Pancreas (tissue), 10 donors: Measurements from ENCODE around the gene RTCA. TPM values are rescaled to one million over a fixed set of nuclear protein-coding genes. Genes with fewer than 3 reads are reported as not detected.

Source experiments
- ATAC-seq, 4 donors: fragments of 200-7000 bp; cut with Tn5 transposase; one replicate each; pipeline versions ENCODE4 v1.8.0 to v1.9.1; 2020; ENCODE audit warnings: mild to moderate bottlenecking in 4 of 4, moderate library complexity in 4 of 4
- DNase-seq, 6 donors: peaks; one replicate each; pipeline ENCODE4 v3.0.0-alpha.2; 2020
- FAIRE-seq: peaks from 2 replicates; lab custom pipeline; 2012; peaks lifted over from hg19 to GRCh38; lab: Jason Lieb, UNC
- H3K27ac ChIP-seq, 4 donors: fragments of 200-600 bp; sonication (generic); 1 replicate in 3 of 4; 2 replicates in 1 of 4; pipeline versions ENCODE4 v1.5.0 to v1.8.0; 2020
- H3K27me3 ChIP-seq, 4 donors: fragments of 200-600 bp; one replicate each; pipeline ENCODE4 v1.8.0; 2021
- H3K36me3 ChIP-seq, 3 donors: fragments of 200-600 bp; sonication (generic) in 1 of 3; one replicate each; pipeline versions ENCODE4 v1.5.0 to v1.8.0; 2020 to 2021
- H3K4me1 ChIP-seq, 3 donors: fragments of 200-600 bp; one replicate each; pipeline ENCODE4 v1.8.0; 2021
- H3K4me3 ChIP-seq, 4 donors: fragments of 200-600 bp; sonication (generic) in 2 of 4; one replicate each; pipeline versions ENCODE4 v1.5.0 to v1.8.0; 2020 to 2021
- H3K9me3 ChIP-seq, 4 donors: fragments of 200-600 bp; one replicate each; pipeline ENCODE4 v1.8.0; 2021
- CTCF ChIP-seq, 4 donors: fragments of 200-600 bp; sonication (generic) in 3 of 4; IDR thresholded peaks; one replicate each; pipeline versions ENCODE4 v1.5.0 to v1.8.0; 2021; ENCODE audit warnings: antibody characterized with exemption in 4 of 4
- WGBS, 2 donors: extraction: QIAGEN DNeasy Blood & Tissue Kit; methylation state at CpG; one replicate each; pipeline ENCODE4 v1.1.7; 2013; 5-methylcytosine and 5-hydroxymethylcytosine counted together
- intact Hi-C, 3 donors: fragments of 100-400 bp; cut with DNase I; formaldehyde crosslinking; loops; one replicate each; pipeline versions ENCODE4 v1.11.1 to v1.14.2; 2022
- polyA plus RNA-seq, 2 donors: library from polyadenylated mRNA; stranded (reverse); fragments of 200-250 nt; gene quantifications; one replicate each; pipeline ENCODE4 v1.2.3, GENCODE V29; 2013
- total RNA-seq, 6 donors: library from RNA; stranded (reverse); fragmentation: NEBNext Ultra II Directional in 4 of 6; extraction: Animal tissue kit (Norgen Biotek cat#: 25700) in 4 of 6; gene quantifications; one replicate each; pipeline versions ENCODE4 v1.2.1 to v1.2.4, GENCODE V29; 2021 to 2023
- donor health status: healthy with polysubstance abuse.
- donor health status: DM: no; HTN: no; CAD: no; lungs with moderate emphysema.
- donor health status: DM: no; HTN: no; CAD: no.
- donor health status: control.
- donor health status: control.
- donor health status: Bipolar disorder and iron deficiency.
- donor health status: DM: yes; HTN: yes; CAD: no.
- donor health status: DM: no; HTN: no; CAD: no.
- donor health status: DM: no; HTN: no; CAD: no.
- donor health status: DM: yes; HTN: yes; CAD: no.

Gene RTCA
- 10 to 100 TPM; 14.7 to 21.9 (median 19.5) TPM for total RNA-seq
- polyA plus RNA-seq, result 10 to 100 TPM; 15.9 to 19.3 TPM

DNA sequence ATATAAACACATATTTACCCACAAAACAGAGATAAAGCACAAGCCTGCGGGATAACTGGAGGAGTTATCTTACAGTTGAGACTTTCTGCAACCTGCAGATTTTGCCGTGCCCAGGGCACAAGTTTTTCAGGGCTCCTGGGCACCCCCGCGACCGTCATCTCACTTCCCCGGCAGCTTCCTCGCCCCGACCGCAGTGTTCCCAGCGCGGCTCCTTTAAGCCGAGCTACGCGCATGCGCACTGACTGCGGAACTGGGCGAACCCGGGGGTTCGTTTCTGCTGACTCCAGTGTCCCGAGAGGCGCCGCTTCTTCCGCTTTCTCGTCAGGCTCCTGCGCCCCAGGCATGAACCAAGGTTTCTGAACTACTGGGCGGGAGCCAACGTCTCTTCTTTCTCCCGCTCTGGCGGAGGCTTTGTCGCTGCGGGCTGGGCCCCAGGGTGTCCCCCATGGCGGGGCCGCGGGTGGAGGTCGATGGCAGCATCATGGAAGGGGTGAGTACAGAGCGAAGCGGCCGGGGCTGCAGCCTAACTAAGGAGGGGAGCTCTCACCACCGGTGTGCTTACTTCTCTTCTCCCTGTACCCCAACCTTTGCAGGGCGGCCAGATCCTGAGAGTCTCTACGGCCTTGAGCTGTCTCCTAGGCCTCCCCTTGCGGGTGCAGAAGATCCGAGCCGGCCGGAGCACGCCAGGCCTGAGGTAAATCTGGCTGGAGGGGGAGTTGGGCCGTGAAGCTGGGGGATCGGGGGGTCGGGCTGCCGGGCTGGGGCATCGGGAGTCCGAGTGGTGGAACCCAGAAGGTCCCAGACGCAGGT is at the start of gene RTCA:
TSS of gene RTCA (plus strand) at position 286 of the 810 bp plus-strand sequence. CDS start at position 446, 160 bp downstream.
- FAIRE-seq, result no peak
- no peaks in the 10 kb centered on the region for H3K9me3 ChIP-seq
- peak; percentile 92 to 100 (median 94) for DNase-seq
- H3K36me3 ChIP-seq, result peaks cover 0 to 11% (median 3%) of the 10 kb centered on the region in 3 donors
- TF ChIP-seq CTCF (IDR thresholded peaks at IDR 0.05), result no peak
- H3K27me3 ChIP-seq, result no peaks in the 10 kb centered on the region
- ATAC-seq, result peak; percentile 98 to 100 (median 100)
- 0 to 1% methylated on average over 53 of the region's 53 CpGs for WGBS, 2 donors
- peak within 1 kb of the TSS; percentile 56 to 83 (median 63) for H3K27ac ChIP-seq
- H3K4me1 ChIP-seq, result peaks cover 4 to 16% (median 7%) of the 10 kb centered on the region in 3 donors
- peak within 1 kb of the TSS; percentile 59 to 100 (median 86) for H3K4me3 ChIP-seq
- intact Hi-C loops, result no loop called here

GRCh38 chr1:100217834-100218233 is 48.2 kb upstream of the RTCA start:
- no peaks in the 10 kb centered on the region for H3K4me1 ChIP-seq
- peaks cover 0 to 15% (median 9%) of the 10 kb centered on the region in 3 donors for H3K36me3 ChIP-seq
- no peaks in the 10 kb centered on the region for H3K27me3 ChIP-seq
- DNase-seq, result no peak
- no peak for ATAC-seq
- no peak overlapping the region for H3K4me3 ChIP-seq
- FAIRE-seq, result no peak
- TF ChIP-seq CTCF (IDR thresholded peaks at IDR 0.05), result no peak
- 38 to 48% methylated on average over 2 of the region's 2 CpGs for WGBS, 2 donors
- no peak overlapping the region for H3K27ac ChIP-seq
- no peaks in the 10 kb centered on the region for H3K9me3 ChIP-seq
- intact Hi-C loops, result no loop called here

DNA sequence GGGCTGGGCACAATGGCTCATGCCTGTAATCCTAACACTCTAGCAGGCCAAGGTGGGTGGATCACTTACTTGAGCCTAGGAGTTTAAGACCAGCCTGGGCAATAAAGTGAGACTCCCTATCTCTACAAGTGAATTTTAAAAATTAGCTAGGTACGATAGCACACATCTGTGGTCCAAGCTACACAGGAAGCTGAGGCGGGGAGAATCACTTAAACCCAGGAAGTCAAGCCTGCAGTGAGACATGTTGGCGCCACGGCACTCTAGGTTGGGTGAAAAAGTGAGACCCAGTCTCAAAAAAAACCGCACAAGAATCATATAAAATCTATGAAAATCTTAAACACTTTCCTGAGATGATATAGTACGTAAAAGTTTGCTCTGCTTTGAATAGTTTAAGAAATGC is 46.6 kb upstream of the RTCA start:
- no peak for ATAC-seq
- TF ChIP-seq CTCF (IDR thresholded peaks at IDR 0.05), result no peak
- Histone ChIP-seq H3K9me3 (no peaks in the 10 kb centered on the region), H3K27ac (no peak overlapping the region), H3K4me1 (no peaks in the 10 kb centered on the region), H3K4me3 (no peak overlapping the region), H3K27me3 (no peaks in the 10 kb centered on the region), H3K36me3 (peaks cover 0 to 8% (median 3%) of the 10 kb centered on the region in 3 donors)
- WGBS, 2 donors, result 78% methylated on average over 6 of the region's 6 CpGs
- FAIRE-seq, result no peak
- no peak for DNase-seq
- intact Hi-C loops, result no loop called here

- H3K9me3 ChIP-seq, result no peaks in the 10 kb centered on the region
- no peak for TF ChIP-seq CTCF (IDR thresholded peaks at IDR 0.05)
- no peak overlapping the region for H3K4me3 ChIP-seq
- no peaks in the 10 kb centered on the region for H3K27me3 ChIP-seq
- ATAC-seq (no peak), DNase-seq (no peak), FAIRE-seq (no peak)
- peaks cover 0 to 6% (median 0%) of the 10 kb centered on the region in 3 donors for H3K36me3 ChIP-seq
- intact Hi-C loops, result no loop called here
- H3K4me1 ChIP-seq, result no peaks in the 10 kb centered on the region
- no peak overlapping the region for H3K27ac ChIP-seq
- 99 to 100% methylated on average over 2 of the region's 2 CpGs for WGBS, 2 donors
These were observed 46.1 kb upstream of the RTCA start for GRCh38 chr1:100219883-100220282.

DNA sequence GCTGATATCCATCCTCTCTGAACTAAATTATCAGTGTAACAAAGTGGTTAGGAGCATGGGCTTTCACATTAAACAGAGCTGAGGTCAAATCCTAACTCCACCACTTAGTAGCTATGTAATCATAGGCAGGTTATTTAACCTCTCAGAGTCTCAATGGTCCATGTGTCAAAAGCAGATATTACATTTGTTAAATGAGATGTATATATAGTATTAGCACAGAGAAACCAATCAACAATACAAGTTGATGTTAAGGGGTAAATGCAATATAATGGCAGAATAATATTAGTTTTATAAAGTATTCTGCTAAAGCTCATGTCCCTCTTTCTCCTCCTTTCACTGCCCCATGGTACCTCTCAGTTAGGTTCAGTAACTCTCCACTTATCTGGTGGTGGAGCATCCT is 43.6 kb upstream of the RTCA start:
- DNase-seq (no peak), ATAC-seq (no peak), FAIRE-seq (no peak)
- Histone ChIP-seq H3K27me3 (no peaks in the 10 kb centered on the region), H3K36me3 (no peaks in the 10 kb centered on the region), H3K27ac (no peak overlapping the region), H3K4me3 (no peak overlapping the region), H3K9me3 (no peaks in the 10 kb centered on the region), H3K4me1 (no peaks in the 10 kb centered on the region)
- intact Hi-C loops, result no loop called here
- no peak for TF ChIP-seq CTCF (IDR thresholded peaks at IDR 0.05)
